Vagina (tissue), 2 donors: ENCODE data around the gene CHMP3. TPM values are rescaled to one million over a fixed set of nuclear protein-coding genes. Genes with fewer than 3 reads are reported as not detected.

ENCODE experiments used
- DNase-seq, 2 donors: peaks; one replicate each; pipeline ENCODE4 v3.0.0-alpha.2; 2017; ENCODE audit errors: extremely low spot score in 2 of 2
- H3K27ac ChIP-seq: fragments of 200-600 bp; sonication (generic); one replicate; pipeline ENCODE4 v1.5.1; 2019
- H3K27me3 ChIP-seq: fragments of 200-600 bp; sonication (generic); one replicate; pipeline ENCODE4 v1.5.1; 2019
- H3K36me3 ChIP-seq, 2 donors: fragments of 200-600 bp; sonication (generic); one replicate each; pipeline ENCODE4 v1.5.1; 2017 to 2019
- H3K4me1 ChIP-seq: fragments of 200-600 bp; sonication (generic); one replicate; pipeline ENCODE4 v1.5.1; 2019
- H3K4me3 ChIP-seq, 2 donors: fragments of 200-600 bp; sonication (generic); 1 replicate in 1 of 2; 2 replicates in 1 of 2; pipeline ENCODE4 v1.5.1; 2016 to 2019
- H3K9me3 ChIP-seq: fragments of 200-600 bp; sonication (generic); one replicate; pipeline ENCODE4 v1.5.1; 2019
- POLR2A ChIP-seq, 2 donors: fragments of 450-650 bp; IDR thresholded peaks; one replicate each; pipeline ENCODE4 v1.6.1; 2017; ENCODE audit warnings: antibody characterized with exemption in 2 of 2, mild to moderate bottlenecking in 2 of 2, moderate library complexity in 2 of 2
- POLR2AphosphoS5 ChIP-seq, 2 donors: sonication (generic); formaldehyde crosslinking; IDR thresholded peaks; one replicate each; pipeline ENCODE4 v1.9.0; 2017; ENCODE audit warnings: antibody characterized with exemption in 2 of 2, mild to moderate bottlenecking in 2 of 2, low read depth in 1 of 2; ENCODE audit not compliant: insufficient read depth in 1 of 2
- intact Hi-C: fragments of 100-400 bp; cut with DNase I; formaldehyde crosslinking; loops from one replicate; pipeline ENCODE4 v1.15.1; 2023
- total RNA-seq: library from RNA; depleted of rRNA; stranded (reverse); fragments of >200 nt; gene quantifications from one replicate; pipeline ENCODE4 v1.2.3, GENCODE V29; 2016
- TF ChIP-seq, protein P1 (sequence below), 3 experiments: fragments of 450-650 bp in 2 of 3; fragments of 200-600 bp in 1 of 3; sonication (generic) in 1 of 3; IDR thresholded peaks; one replicate each; pipeline ENCODE4 v1.5.1; 2017 to 2019; ENCODE audit warnings: antibody characterized with exemption in 3 of 3, mild to moderate bottlenecking in 2 of 3, moderate library complexity in 2 of 3

Gene CHMP3
- total RNA-seq, 1 donor from 2014 or later = 49.6 TPM

GRCh38 chr2:86492048-86492453 is 71.2 kb downstream of the CHMP3 start:
- no peaks in the 10 kb centered on the region for H3K9me3 ChIP-seq
- no peaks in the 10 kb centered on the region for H3K27me3 ChIP-seq
- peaks cover 0 to 69% of the 10 kb centered on the region in 2 donors for H3K36me3 ChIP-seq
- no peak overlapping the region for H3K4me3 ChIP-seq
- intact Hi-C loops = no loop called here
- no peak overlapping the region for H3K27ac ChIP-seq
- TF ChIP-seq, protein P1, sequence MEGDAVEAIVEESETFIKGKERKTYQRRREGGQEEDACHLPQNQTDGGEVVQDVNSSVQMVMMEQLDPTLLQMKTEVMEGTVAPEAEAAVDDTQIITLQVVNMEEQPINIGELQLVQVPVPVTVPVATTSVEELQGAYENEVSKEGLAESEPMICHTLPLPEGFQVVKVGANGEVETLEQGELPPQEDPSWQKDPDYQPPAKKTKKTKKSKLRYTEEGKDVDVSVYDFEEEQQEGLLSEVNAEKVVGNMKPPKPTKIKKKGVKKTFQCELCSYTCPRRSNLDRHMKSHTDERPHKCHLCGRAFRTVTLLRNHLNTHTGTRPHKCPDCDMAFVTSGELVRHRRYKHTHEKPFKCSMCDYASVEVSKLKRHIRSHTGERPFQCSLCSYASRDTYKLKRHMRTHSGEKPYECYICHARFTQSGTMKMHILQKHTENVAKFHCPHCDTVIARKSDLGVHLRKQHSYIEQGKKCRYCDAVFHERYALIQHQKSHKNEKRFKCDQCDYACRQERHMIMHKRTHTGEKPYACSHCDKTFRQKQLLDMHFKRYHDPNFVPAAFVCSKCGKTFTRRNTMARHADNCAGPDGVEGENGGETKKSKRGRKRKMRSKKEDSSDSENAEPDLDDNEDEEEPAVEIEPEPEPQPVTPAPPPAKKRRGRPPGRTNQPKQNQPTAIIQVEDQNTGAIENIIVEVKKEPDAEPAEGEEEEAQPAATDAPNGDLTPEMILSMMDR (IDR thresholded peaks at IDR 0.05) = no peak
- TF ChIP-seq POLR2AphosphoS5 (IDR thresholded peaks at IDR 0.05; ENCODE audit: insufficient read depth in 1 of 2, low read depth in 1 of 2) = no peak
- TF ChIP-seq POLR2A (IDR thresholded peaks at IDR 0.05) = no peak
- no peak for DNase-seq
- H3K4me1 ChIP-seq = peaks cover 9% of the 10 kb centered on the region

DNA sequence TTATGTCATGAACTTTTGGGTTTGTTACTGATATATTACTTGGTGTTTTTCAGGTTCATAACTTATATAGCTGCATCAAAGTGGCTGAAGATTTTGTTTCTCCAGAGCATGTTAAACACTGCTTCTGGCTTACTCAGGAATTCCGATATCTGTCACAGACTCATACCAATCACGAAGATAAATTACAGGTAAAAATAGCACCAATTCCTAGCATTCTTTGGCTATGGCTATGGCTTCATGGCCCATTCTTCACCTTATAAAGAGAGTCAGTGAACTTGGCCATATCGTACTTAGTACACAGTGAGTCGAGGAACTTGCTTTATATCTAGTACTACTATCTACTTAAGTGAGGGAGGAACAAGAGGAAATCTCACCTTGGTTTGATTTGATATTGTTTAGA is 72.2 kb downstream of the CHMP3 start:
- no peaks in the 10 kb centered on the region for H3K9me3 ChIP-seq
- TF ChIP-seq POLR2A (IDR thresholded peaks at IDR 0.05) = no peak
- TF ChIP-seq, protein P1 (IDR thresholded peaks at IDR 0.05) = no peak
- no peak overlapping the region for H3K27ac ChIP-seq
- no peaks in the 10 kb centered on the region for H3K27me3 ChIP-seq
- H3K4me1 ChIP-seq = peaks cover 9% of the 10 kb centered on the region
- DNase-seq = no peak
- no peak overlapping the region for H3K4me3 ChIP-seq
- intact Hi-C loops = no loop called here
- peaks cover 0 to 70% of the 10 kb centered on the region in 2 donors for H3K36me3 ChIP-seq

DNA sequence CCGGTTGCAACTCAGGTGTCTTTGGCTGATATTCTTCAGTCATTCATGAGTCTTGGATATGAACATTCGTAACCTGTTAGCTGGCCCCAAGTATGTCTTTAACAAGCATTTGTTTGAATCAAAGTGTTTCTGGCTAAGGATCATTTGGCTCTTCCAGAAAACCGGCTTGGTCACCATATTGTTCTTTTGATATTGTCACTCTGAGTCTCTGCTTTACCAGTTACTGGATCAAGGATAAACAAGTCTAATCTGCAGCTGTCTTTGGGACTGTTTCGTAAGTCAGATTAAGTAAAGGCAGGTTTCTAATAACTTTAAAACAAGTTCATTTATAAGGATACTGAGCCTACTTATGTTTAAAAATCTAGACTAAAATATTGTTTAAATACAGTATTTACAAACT is 73.0 kb downstream of the CHMP3 start:
- DNase-seq = no peak
- Histone ChIP-seq H3K4me3 (no peak overlapping the region), H3K27me3 (no peaks in the 10 kb centered on the region), H3K4me1 (peaks cover 9% of the 10 kb centered on the region), H3K36me3 (peaks cover 0 to 66% of the 10 kb centered on the region in 2 donors), H3K9me3 (no peaks in the 10 kb centered on the region), H3K27ac (no peak overlapping the region)
- intact Hi-C loops = no loop called here
- TF ChIP-seq POLR2A (IDR thresholded peaks at IDR 0.05) (no peak), POLR2AphosphoS5 (IDR thresholded peaks at IDR 0.05; ENCODE audit: insufficient read depth in 1 of 2, low read depth in 1 of 2) (no peak)
- TF ChIP-seq, protein P1 (IDR thresholded peaks at IDR 0.05) = no peak

DNA sequence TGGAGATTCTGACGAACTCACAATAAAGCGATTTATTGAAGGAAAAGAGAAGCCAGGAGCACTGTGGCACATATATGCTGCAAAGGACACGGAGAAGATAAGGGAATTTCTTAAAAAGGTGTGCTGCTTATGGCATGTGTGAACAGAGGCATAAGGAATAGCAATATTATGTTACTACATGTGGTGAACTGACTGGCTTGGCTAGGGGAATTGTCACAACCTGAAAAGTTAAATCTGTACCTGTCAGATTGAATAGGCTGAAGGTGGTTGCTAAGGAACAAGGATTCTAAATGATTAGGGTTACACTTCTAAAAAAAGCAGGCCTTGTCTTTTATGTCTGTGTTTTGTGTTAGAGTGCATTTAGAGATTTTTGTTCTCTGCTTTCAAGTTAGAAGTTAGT is 73.7 kb downstream of the CHMP3 start:
- no peak for DNase-seq
- no peaks in the 10 kb centered on the region for H3K27me3 ChIP-seq
- H3K36me3 ChIP-seq = peaks cover 0 to 70% of the 10 kb centered on the region in 2 donors
- no peaks in the 10 kb centered on the region for H3K9me3 ChIP-seq
- no peak overlapping the region for H3K4me3 ChIP-seq
- TF ChIP-seq POLR2AphosphoS5 (IDR thresholded peaks at IDR 0.05; ENCODE audit: insufficient read depth in 1 of 2, low read depth in 1 of 2) (no peak), POLR2A (IDR thresholded peaks at IDR 0.05) (no peak)
- TF ChIP-seq, protein P1 (IDR thresholded peaks at IDR 0.05) = no peak
- no peak overlapping the region for H3K27ac ChIP-seq
- peaks cover 9% of the 10 kb centered on the region for H3K4me1 ChIP-seq
- intact Hi-C loops = no loop called here

DNA sequence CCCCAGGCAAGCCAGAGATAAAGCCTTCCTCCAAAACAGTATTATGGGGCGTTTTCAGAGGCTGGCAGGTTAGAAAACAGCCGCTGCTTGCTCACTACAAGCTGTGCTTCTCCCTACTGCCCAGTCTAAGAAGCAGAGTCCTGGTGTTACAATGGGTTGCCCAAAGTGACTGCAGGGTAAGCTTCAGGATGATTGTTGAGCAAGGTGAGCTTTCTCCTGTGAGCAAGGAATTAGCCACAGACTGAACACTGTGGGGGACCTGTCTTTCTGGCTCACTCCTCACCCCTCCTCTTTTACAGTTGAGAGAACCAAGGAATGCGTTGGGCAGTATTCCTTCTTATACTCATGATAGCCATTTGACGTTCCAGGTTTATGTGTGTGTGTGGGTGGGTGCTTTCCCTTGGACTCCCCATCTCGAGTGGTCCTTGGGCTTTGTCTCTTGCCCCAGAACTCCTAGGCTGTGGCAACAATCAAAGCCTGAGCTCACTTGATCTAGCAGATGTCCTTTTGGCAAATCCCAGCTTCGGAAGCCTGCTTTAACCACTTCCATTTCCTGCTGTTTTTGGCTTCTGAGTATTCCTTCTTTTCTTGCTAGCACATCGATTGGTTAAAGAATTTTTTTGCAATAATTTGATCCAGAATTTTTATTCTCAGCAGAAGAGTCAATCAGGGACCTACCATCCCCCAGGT is 74.5 kb downstream of the CHMP3 start:
- no peaks in the 10 kb centered on the region for H3K27me3 ChIP-seq
- no peak overlapping the region for H3K4me3 ChIP-seq
- H3K9me3 ChIP-seq = no peaks in the 10 kb centered on the region
- DNase-seq = no peak
- H3K27ac ChIP-seq = no peak overlapping the region
- peaks cover 9% of the 10 kb centered on the region for H3K4me1 ChIP-seq
- H3K36me3 ChIP-seq = peaks cover 0 to 76% of the 10 kb centered on the region in 2 donors
- TF ChIP-seq POLR2AphosphoS5 (IDR thresholded peaks at IDR 0.05; ENCODE audit: insufficient read depth in 1 of 2, low read depth in 1 of 2) (no peak), POLR2A (IDR thresholded peaks at IDR 0.05) (no peak)
- TF ChIP-seq, protein P1 (IDR thresholded peaks at IDR 0.05) = no peak
- intact Hi-C loops = no loop called here
